HG03025 (cell line): Measurements from ENCODE around the gene SEMA5A.

Source experiments
- ATAC-seq: cut with Tn5 transposase; IDR thresholded peaks from one replicate; pipeline ENCODE4 v1.9.1; 2021; ENCODE audit warnings: mild to moderate bottlenecking, moderate library complexity; ENCODE audit not compliant: unreplicated experiment, low FRiP score

The SEMA5A gene

DNA sequence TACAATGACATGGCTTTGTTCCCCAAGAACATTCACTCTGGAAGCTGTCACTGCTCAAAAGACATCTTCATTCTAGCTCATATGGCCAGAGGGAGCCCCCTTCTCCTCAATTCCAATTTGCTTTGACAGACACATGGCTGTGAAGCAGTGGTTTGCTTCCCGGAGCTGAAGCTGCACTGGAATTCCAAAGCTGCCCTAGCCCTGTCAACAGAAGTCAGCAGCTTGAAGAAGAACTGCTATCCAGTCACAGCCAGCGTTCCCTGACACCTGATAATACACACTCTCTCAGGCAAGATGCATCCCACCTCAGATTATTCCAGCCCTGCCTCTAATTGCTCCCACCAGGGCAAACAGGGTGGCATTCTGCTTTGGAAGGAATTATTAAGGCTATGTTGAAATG is 93.7 kb downstream of the SEMA5A start:
- ATAC-seq = no peak

DNA sequence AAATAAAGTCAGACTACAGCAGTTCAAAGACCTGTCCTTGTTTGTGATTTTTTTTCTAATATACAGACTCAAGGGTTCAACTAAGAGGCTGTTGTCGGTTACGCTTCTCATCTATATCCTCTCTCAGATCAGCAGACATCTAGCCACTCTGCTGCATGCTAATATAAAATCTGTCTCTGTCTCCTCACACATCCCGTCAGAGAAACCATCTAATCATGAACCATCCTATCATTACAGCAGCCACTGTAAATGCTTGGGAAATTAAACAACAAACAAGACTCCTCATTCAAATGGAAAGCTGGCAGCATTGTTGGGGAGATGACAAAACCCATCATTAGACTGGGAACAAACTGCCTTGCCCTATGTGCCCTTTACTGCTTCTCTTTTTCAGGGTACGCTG is 94.8 kb downstream of the SEMA5A start:
- no peak for ATAC-seq

DNA sequence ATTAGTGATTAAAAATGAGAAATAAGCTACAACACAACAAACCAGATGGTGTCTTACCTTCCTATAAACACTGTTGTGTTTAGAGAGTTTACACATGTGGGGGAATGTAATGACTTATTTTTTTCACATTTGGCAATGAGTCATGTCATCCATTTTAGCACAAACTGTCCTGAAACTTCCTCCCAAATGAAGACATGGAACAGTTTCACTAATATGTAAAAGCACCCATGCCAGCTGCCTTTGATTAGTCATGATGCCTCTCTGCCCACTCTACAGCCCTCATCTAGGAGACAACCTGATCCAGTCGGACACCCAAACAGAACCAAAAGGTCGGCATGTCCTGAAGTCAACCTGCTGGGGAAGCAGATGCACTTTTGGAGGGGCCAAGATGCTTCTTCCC is 98.2 kb downstream of the SEMA5A start:
- ATAC-seq = no peak

DNA sequence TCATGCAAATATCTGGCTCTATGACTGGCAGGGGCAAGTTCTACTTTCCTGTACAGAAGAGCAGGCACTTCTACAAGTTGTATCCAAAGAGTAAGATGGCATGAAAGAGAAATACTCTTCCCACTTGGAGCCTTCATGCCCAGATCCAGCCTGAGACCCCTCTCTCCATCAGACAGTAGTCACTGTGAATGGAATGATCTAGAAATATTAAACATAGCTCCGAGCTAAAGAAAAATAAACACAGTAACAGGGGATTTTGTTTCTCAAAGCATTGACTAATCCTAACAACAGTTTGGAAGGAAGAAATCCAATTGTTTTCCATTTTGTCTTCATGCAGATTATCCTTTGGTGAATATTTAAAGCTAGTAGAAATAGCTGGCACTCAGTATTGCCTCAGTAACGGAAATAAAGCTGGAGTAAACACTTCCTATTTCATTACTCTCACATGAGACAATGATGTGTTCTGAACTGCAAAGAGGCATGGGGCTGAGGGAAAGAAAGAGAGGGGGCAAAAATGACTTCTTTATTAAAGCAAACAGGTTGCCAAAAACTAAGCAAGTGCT is 100.0 kb downstream of the SEMA5A start:
- no peak for ATAC-seq

DNA sequence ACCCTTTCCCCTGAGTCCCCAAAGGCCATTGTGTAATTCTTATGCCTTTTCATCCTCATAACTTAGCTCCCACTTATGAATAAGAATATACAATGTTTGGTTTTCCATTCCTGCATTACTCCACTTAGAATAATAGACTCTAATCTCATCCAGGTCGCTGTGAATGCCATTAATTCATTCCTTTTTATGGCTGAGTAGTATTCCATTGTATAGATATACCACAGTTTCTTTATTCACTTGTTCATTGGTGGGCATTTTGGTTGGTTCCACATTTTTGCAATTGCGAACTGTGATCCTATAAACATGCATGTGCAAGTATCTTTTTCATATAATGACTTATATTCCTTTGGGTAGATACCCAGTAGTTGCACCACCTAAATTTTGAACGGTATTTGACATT is 101.5 kb downstream of the SEMA5A start:
- ATAC-seq = no peak

DNA sequence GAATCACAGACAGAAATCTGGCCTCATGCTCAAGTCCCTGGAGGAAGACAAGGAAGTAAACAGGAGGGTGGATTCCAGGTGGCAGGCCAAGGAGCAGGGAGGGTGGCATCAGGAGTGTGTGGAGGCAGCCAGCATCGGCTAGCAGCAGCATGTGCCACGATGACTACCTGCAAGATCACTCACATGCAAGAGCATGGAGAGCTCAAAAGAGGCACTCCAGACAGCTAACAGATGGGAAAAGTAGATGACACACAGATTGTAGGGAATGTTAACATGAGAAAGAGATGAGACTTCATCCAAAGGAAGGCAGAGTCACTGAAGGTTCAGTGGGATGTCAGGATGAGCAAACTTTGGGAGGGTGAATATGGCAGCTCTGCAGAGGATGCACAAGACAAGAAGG is 104.3 kb downstream of the SEMA5A start:
- no peak for ATAC-seq

DNA sequence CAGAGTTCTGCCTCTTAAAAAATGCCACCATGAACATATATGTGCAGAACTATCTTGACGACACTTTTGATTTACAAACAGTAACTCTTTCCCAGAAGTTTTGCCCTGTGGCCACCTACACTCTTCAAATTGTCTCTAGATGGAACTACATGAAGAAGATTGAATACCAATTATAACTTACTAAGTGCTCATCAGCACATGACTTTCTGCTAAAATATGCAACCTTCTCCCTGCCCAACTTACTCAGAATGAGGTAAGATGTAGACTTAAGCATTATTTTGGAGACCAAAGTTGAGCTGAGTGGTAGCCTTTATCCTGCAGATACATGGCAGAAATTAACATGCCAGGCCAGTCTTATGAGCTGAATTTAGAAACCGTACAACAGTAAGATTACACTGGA is 105.4 kb downstream of the SEMA5A start:
- no peak for ATAC-seq

DNA sequence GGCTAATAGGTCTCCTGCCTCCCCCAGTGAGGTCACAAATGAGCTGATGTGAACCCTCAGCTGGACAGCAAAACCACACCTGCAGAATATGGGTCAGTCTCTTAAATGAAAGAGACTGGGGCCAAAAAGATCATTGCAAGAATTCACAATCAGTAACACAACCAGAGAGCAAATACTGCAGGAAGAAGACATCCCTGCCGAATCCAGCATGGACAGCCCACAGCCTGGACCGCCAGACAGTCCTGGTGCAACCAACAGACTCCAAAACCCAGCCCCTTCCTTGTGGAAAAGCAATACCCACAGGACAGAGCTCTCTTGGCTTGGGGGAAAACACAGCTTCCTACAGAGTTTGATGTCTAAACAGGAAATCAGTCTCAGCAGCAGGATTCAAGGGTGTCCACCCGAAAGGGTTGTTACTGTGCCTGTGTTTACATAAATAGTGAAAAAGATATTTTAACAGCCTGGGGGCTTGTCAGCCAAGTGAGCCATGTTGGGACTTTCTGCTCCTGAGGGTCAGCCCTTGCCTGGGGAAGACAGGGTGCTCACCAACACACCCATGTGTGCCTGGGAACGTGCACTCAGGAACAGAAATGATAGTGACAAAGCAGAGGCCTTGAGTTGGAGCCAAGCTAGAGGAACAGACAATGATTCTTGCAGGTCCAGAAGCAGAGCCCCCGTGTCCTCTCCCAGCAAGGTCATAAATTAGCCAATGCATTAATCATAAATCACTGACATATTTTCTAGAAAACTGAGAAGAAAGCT is 106.2 kb downstream of the SEMA5A start:
- no peak for ATAC-seq

DNA sequence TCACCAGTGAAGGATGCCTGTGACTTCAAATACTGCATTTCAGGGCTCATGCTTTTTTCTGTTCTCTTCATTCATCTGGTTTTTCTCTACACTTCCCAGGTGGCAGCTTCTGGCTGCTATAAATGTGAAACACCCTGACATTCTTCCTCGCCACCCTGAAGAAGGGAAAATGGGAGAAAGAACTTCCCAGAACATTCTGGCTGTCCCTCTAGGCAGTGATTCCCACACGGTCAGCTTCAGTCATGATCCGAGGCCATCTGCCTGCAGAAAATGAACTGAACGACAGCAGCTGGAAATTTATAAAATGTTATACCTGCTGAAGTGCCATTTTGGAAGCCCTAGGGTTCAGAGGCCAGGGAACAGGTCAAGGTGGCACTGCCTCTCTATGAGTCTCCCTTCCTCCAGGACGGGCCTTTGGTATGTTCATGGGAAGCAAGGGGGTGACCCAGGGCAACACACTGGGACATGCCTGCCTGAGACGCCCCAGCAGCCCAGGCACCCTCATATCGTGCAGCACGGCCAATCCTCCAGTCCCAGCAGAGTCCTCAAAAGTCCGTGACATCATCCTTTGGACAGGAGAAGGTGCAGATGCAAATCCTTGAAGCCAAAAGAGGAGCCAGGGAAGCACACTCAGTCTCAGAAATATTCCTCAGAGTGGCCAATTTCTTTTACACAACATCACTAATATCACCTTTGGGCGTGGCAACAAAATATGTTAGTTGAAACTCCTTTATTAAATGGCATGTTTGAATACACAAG is 107.1 kb downstream of the SEMA5A start:
- no peak for ATAC-seq

DNA sequence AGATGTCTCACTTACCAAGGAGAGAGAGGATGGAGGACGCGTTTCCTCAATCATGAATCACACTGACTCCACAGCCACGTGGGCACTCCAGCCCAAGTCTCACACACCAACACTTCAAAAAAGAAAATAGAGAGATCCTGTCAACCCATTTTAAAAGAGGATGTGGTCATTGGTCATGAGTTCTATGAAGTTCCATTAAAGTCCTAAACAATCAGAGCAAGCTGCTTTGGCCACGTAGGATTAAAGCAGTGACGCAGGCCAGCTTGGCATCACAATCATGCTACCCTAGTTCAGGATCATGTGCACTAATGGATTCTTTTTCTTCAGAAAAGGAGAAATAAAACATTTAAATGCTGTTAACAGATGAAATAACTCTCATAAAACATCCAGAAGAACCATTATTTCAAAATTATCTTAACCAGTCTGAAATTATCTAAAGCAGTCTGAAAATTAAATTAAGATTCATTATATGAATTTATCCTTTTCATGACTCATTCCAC is 108.1 kb downstream of the SEMA5A start:
- ATAC-seq = no peak

DNA sequence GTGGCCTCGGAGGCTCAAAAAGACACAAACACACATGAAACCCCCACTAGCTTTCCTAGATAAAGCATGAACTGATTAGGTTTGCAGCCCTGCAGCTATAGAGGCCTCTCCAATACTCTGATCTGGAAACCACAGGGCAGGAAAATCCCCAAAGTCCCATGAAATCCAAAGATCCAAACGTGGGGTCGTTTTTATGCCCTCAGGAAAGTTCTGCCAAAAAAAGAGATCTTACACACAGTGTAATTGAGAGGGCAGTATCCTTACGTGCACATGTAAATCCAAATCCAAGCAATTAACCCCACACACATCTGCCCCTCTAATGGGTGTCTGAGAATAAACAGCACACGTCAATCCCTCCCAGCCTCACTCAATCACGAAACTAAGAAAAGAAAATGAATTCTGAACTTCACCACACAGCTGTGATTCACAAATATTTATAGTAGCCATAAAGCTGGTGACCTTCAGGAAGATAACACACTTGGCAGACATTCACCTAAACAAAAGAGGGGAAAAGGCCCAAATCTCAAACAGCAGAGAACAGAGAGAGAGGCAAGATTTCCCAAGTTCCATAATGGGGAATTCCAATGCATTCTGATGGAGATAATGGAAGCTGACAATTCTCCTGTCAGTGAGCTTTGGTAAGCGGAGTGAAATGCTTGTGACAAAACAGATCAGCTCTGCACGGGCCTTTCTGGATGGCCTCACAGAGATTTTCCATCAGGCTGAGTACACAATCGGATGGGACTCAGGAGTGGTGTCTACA is 114.2 kb downstream of the SEMA5A start:
- peak; percentile 56 for ATAC-seq

DNA sequence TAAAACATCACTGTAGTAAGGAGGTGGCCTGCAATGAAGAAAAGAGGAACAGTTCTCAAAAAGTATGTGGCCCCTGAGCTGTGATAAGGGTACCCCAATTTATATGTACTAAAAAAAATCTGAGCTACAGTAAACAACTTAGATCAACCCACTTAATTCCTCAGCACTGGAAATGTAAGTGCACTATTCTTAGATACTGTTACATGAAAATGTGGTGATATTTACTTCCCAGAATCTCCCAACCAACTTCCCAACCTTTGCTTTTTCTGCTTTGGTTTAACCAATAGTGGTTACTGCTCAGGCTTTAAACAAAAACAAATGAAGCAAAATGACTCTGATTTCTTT is 114.8 kb downstream of the SEMA5A start:
- ATAC-seq = no peak

DNA sequence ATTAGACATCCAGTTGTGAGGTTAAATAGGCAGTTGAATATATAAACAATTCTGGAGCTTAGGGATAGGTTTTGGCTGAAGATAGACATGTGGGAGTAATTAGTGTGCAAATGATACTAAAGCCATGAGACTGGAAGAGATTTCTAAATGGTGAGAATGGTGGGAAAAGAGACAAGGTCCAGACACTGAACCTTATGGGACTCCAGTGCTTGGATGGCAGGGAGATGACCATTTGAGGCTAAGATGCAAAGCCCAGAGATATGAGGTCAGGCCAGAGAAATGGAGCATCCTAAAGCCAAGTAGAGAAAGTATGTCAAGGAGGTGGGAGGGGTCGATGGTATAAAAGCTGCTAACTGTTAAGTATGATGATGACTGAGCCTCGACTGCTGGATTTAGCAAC is 115.6 kb downstream of the SEMA5A start:
- no peak for ATAC-seq

DNA sequence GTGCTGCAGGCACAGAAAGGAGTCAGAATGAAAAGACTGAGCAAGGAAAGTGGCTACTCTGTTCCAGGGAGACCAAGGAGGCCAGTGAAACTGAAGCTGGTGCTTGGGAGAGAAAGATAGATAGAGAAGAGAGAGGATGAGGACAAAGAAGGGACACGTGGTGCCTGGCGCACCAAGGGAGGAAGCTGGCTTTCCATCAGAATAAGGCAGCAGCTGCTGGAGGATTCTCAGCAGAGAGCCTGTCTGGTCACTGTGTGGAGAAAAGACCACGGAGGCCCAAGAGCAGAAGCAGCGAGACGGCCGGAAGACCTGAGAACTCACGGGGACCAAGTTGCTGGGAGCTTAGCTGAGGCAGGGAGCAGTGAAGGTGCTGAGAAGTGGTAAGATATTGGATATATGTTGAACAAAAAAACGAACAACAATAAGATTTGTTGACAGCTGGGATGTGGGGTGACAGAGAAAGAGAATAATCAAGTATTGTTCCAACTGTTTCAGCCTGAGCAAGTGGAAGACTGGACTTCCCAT is 116.1 kb downstream of the SEMA5A start:
- ATAC-seq = no peak

DNA sequence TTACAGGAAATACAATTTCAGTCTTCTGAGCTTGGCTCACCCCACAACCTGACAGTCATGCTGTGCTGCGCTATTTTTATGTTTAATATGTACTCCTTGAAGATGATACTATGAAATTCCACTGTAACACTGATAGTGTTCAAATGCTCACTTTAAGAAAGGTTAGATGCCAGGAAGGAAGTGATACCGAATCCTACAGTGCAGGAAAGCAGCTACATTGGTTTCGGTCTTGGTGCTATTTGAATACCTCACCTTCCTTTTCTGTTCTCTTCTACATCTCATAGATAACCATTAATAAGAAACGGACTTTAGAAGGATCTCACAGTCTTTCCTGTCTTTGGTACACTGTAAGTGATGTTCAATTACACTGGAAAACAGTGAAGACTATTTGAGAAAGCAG is 117.6 kb downstream of the SEMA5A start:
- ATAC-seq = no peak

DNA sequence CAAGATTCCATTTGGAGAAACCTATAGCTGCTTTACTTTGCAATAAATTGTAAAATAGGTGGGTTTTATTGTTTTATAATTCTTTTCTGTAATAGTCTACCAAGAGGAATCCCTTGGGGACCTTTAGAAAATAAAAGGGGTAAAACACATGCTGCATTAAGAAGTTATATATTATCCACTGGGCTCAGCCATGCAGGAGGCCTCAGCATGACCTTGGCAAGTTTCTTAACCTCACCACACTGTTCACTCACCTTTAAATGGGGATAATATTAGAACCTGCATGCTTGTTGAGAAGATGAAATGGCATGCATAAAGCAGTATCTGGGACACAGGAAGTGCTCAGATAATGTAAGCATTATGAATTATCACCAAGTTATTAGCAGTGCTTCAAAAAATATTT is 120.2 kb downstream of the SEMA5A start:
- no peak for ATAC-seq

DNA sequence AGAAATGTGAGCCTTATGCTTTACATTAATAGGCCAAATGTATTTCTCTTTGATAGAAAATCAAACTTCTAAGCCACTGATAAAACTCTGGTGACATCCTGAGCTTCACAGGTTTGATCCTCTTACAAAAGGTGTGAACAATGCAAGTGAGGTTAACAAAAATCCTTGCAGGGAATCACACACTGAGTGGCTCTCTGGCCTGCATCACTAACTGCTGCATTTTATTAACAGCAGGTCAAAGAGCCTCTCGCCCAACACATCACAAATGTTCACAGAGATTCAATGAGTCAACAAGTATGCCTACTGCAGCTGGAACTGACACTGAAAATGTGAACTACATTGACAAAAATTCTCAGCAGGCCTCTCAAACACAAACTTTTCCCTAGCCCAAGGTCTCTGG is 122.3 kb downstream of the SEMA5A start:
- ATAC-seq = no peak

DNA sequence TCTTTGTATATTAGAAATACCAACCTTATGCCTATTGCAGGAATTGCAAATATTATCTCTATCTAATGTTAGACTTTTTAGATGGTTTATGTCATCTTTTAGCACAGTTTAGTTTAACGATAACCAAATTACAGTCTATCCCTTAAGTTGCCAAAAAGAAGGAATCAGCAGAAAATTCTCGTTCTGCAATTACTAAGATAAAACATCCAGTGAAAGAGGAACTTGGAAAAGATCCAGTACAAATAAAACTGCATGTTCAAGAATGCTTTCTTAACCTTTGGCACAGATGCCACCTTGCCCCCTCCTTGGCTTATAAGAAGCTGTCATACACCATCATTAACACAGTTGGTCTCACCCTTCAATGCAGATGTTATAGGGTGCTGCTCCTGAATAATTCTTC is 124.0 kb downstream of the SEMA5A start:
- no peak for ATAC-seq

DNA sequence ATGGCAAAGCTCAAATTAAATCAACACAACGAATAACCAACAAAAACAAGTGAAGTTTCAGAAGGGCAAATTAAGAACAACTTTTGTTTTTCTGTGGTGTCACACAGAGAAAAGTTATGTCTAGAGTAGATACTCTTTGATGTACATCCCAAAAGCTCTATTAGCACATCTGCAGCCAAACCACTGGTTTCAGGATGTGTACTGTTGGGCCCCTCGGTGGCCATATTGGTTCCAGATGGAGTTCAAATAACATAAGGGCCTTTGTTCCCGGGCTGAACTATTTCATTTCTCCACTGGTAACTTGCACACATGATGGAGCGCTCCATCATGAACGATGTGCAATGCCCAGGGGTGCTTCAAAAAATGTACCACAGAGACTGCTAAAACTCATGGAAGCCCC is 126.1 kb downstream of the SEMA5A start:
- ATAC-seq = no peak

DNA sequence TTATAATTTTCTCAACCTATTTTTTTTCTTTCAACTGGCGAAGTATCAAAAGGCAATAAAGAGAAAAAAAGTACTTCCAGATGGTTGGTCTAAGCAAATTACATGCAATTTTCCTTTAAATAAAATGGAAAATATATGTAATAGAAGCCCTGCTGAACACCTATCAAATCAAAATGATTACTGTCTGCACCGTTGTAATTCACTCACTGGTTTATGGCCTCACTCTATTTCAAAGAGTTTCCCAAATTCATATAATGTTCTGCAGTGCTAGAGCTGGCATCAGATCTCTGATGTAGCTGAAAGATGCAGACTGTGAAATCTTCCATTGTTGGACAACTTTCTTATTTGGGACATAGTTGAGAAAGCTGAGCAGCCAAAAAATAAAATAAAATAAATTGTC is 130.3 kb downstream of the SEMA5A start:
- ATAC-seq = no peak

DNA sequence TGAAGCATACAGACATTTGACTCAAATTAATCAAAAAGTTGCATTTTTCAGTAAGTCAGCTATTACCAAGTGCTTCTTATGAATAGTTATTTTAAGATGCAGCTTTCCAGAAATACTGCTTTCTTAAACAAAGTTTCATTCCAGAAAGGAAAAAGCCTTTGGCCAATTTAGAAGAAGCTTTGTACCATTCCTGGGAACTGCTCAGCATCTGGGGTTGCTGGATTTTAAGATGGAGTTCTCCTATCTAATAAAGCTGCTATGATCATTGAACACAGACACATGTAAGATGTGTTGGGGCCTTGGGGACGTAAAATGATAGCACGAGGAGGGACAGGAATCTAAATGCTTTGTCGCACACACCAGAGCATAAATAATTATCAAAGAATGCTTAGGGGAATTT is 130.8 kb downstream of the SEMA5A start:
- ATAC-seq = no peak
